K562 (cell line): ENCODE data around the gene MACROD2. TPM values are rescaled to one million over a fixed set of nuclear protein-coding genes. Genes with fewer than 3 reads are reported as not detected.

ENCODE experiments used
- ATAC-seq: fragments of 200-7000 bp; cut with Tn5 transposase; 3 replicates; pipeline ENCODE4 v1.9.1; 2020; ENCODE audit warnings: moderate library complexity
- BruUV-seq: library from RNA; stranded (reverse); fragments of 400-500 nt; replicated peaks from 2 replicates; lab custom pipeline; 2021; lab: Mats Ljungman, UMichigan
- CTCF ChIA-PET: fragments of 300-600 bp; formaldehyde crosslinking; extraction: SDS; loops from one replicate; lab custom pipeline; 2021; ENCODE audit warnings: low intra/inter-chr PET ratio; lab: Yijun Ruan, JAX
- POLR2A ChIA-PET: fragments of 300-600, 350-650 bp; sonication (Branson Sonifier 250); formaldehyde crosslinking; extraction: SDS; loops from one replicate; lab custom pipeline; 2021; ENCODE audit warnings: antibody characterized with exemption, inconsistent platforms; lab: Yijun Ruan, JAX
- DNase-seq, 4 experiments: peaks; one replicate each; pipeline versions ENCODE4 v3.0.0 to v3.0.0-alpha.2; 2011 to 2018; ENCODE audit warnings: low spot score in 3 of 4, mixed read lengths in 3 of 4; ENCODE audit errors: extremely low read depth in 1 of 4
- FAIRE-seq: peaks from 2 replicates; lab custom pipeline; 2011; peaks lifted over from hg19 to GRCh38; lab: Jason Lieb, UNC
- H2AFZ ChIP-seq: 2 replicates; pipeline ENCODE4 v1.6.0; 2011; ENCODE audit warnings: low read depth, low read length, control low read depth, inconsistent platforms
- H3K27ac ChIP-seq: fragments of 200-600 bp; 3 replicates; pipeline ENCODE4 v1.8.0; 2011; ENCODE audit warnings: low read depth, mild to moderate bottlenecking, control low read depth, inconsistent platforms, low read length, moderate library complexity, mixed read lengths; ENCODE audit errors: extremely low read depth
- H3K27me3 ChIP-seq, 2 experiments: fragments of 300-600 bp in 1 of 2; 2 replicates in 1 of 2; 3 replicates in 1 of 2; pipeline versions ENCODE4 v1.6.0 to v1.8.0; 2011; ENCODE audit warnings: inconsistent platforms in 2 of 2, low read length in 2 of 2, mild to moderate bottlenecking in 1 of 2, mixed read lengths in 1 of 2, moderate library complexity in 1 of 2; ENCODE audit not compliant: control insufficient read depth in 2 of 2, insufficient read depth in 2 of 2
- H3K36me3 ChIP-seq: fragments of 300-600 bp; 3 replicates; pipeline ENCODE4 v1.8.0; 2011; ENCODE audit warnings: mild to moderate bottlenecking, low read length, inconsistent platforms; ENCODE audit not compliant: control insufficient read depth, insufficient read depth
- H3K4me1 ChIP-seq, 2 experiments: fragments of 200-600 bp in 1 of 2; replicated peaks in 1 of 2; 2 replicates in 1 of 2; 3 replicates in 1 of 2; pipeline versions ENCODE4 v1.5.1 to v1.8.0; 2011; ENCODE audit warnings: inconsistent platforms in 2 of 2, low read length in 2 of 2, mild to moderate bottlenecking in 1 of 2, mixed read lengths in 1 of 2, moderate library complexity in 1 of 2; ENCODE audit not compliant: control insufficient read depth in 2 of 2, insufficient read depth in 2 of 2
- H3K4me2 ChIP-seq: 2 replicates; pipeline ENCODE4 v1.6.1; 2011; ENCODE audit warnings: low read length, control low read depth, inconsistent platforms, mixed read lengths; ENCODE audit not compliant: insufficient read depth
- H3K4me3 ChIP-seq: fragments of 200-600 bp; sonication (generic), shearing (Covaris generic); 2 replicates; pipeline ENCODE4 v1.5.1; 2016; ENCODE audit warnings: control low read depth, inconsistent platforms
- H3K79me2 ChIP-seq: fragments of 200-600 bp; 3 replicates; pipeline ENCODE4 v1.8.0; 2011; ENCODE audit warnings: low read length, inconsistent platforms; ENCODE audit not compliant: control insufficient read depth, insufficient read depth
- H3K9ac ChIP-seq, 2 experiments: 2 replicates each; pipeline versions ENCODE4 v1.6.0 to v1.6.1; 2011; ENCODE audit warnings: low read depth in 2 of 2, low read length in 2 of 2, control low read depth in 1 of 2, inconsistent platforms in 1 of 2, mild to moderate bottlenecking in 1 of 2, mixed read lengths in 1 of 2; ENCODE audit not compliant: insufficient read depth in 1 of 2
- H3K9me1 ChIP-seq: one replicate; pipeline ENCODE4 v1.6.0; 2011; ENCODE audit warnings: inconsistent platforms, mild to moderate bottlenecking, low read length, moderate library complexity; ENCODE audit not compliant: control insufficient read depth, insufficient read depth
- H3K9me3 ChIP-seq: replicated peaks from 2 replicates; pipeline ENCODE4 v1.5.1; 2011; ENCODE audit warnings: low read depth, low read length, inconsistent platforms; ENCODE audit not compliant: control insufficient read depth, insufficient read depth
- H4K20me1 ChIP-seq: replicated peaks from 2 replicates; pipeline ENCODE4 v1.6.1; 2011; ENCODE audit warnings: low read length, inconsistent platforms, mixed read lengths; ENCODE audit not compliant: control insufficient read depth, insufficient read depth
- BDP1 ChIP-seq: IDR thresholded peaks from 3 replicates; pipeline ENCODE4 v1.6.1; 2011; ENCODE audit not compliant: insufficient read length, insufficient read depth
- BMI1 ChIP-seq: fragments of 150-350 bp; IDR thresholded peaks from 2 replicates; pipeline ENCODE4 v1.6.1; 2014; ENCODE audit warnings: low read length
- FOXA1 ChIP-seq: fragments of 450-650 bp; IDR thresholded peaks from 2 replicates; pipeline ENCODE4 v1.6.1; 2016; ENCODE audit warnings: mild to moderate bottlenecking, borderline replicate concordance
- HMGN3 ChIP-seq: IDR thresholded peaks from 2 replicates; pipeline ENCODE4 v1.6.1; 2011; ENCODE audit warnings: borderline replicate concordance, low read depth, mild to moderate bottlenecking, mixed read lengths, low read length; ENCODE audit not compliant: insufficient read length; ENCODE audit errors: extremely low read depth
- HSF4 ChIP-seq: fragments of 250-450 bp; sonication (Bioruptor Pico); IDR thresholded peaks from 2 replicates; pipeline ENCODE4 v2.1.2; 2022; ENCODE audit warnings: mild to moderate bottlenecking, moderate library complexity, borderline replicate concordance
- NR2F6 ChIP-seq: fragments of 450-650 bp; formaldehyde crosslinking; IDR thresholded peaks from 2 replicates; pipeline ENCODE4 v1.4.0; 2020; ENCODE audit warnings: mild to moderate bottlenecking
- TAL1 ChIP-seq: fragments of 450-650 bp; IDR thresholded peaks from 2 replicates; pipeline ENCODE4 v1.6.1; 2016; ENCODE audit warnings: mild to moderate bottlenecking
- TOE1 ChIP-seq, 2 experiments: fragments of 450-650 bp in 1 of 2; sonication (generic) in 1 of 2; formaldehyde crosslinking in 1 of 2; IDR thresholded peaks; 2 replicates each; pipeline versions ENCODE4 v1.7.1 to v1.8.0; 2016 to 2022; ENCODE audit warnings: borderline replicate concordance in 2 of 2, mild to moderate bottlenecking in 2 of 2, antibody characterized with exemption in 1 of 2, inconsistent platforms in 1 of 2, low read depth in 1 of 2, missing genetic modification reagents in 1 of 2, moderate library complexity in 1 of 2
- ZNF586 ChIP-seq: fragments of 450-650 bp; formaldehyde crosslinking; conservative IDR thresholded peaks from 2 replicates; pipeline ENCODE4 v1.4.0; 2020; ENCODE audit warnings: mild to moderate bottlenecking, moderate library complexity
- WGBS: fragments of 100-300 bp; shearing (Covaris generic); methylation state at CpG from one replicate; pipeline ENCODE4 v1.1.6; 2016; ENCODE audit warnings: low coverage, mixed read lengths; ENCODE audit not compliant: insufficient coverage; ENCODE audit errors: missing lambda C conversion rate; 5-methylcytosine and 5-hydroxymethylcytosine counted together
- in situ Hi-C: fragments of 300-500 bp; cut with MboI; formaldehyde crosslinking; loops from 4 replicates; pipeline ENCODE4 v1.15.0; 2018; ENCODE audit warnings: inconsistent platforms, mixed read lengths
- intact Hi-C: fragments of 100-400 bp; cut with micrococcal nuclease; formaldehyde crosslinking; loops from 2 replicates; pipeline ENCODE4 v1.14.2; 2022
- polyA plus RNA-seq, 8 experiments: library from polyadenylated mRNA; depleted of rRNA in 4 of 8; stranded (reverse) in 5 of 8; unstranded in 3 of 8; fragments of >200 nt; fragmentation: Nextera tagmentation in 2 of 8; fragmentation: Illumina TruSeq in 1 of 8; extraction: Ambion mirVana in 2 of 8; extraction: Trizol in 1 of 8; gene quantifications; 2 replicates each; pipeline versions ENCODE4 v1.2.1 to v1.2.3, GENCODE V29; 2011 to 2014; ENCODE audit warnings: inconsistent platforms in 1 of 8, missing spikeins in 1 of 8
- total RNA-seq, 7 experiments: library from RNA; depleted of rRNA in 6 of 7; stranded (reverse); fragments of >200 nt in 6 of 7; fragmentation: Illumina TruSeq in 2 of 7; extraction: Trizol in 2 of 7; gene quantifications; 2 replicates each; pipeline versions ENCODE4 v1.2.1 to v1.2.3, GENCODE V29; 2011 to 2021; ENCODE audit warnings: low replicate concordance in 1 of 7
- TF ChIP-seq, protein P1 (sequence below): fragments of 450-650 bp; conservative IDR thresholded peaks from 2 replicates; pipeline ENCODE4 v1.6.1; 2016; ENCODE audit warnings: missing genetic modification characterization, low read depth, mild to moderate bottlenecking, missing compliant biosample characterization, moderate library complexity
- TF ChIP-seq, protein P2 (sequence below): fragments of 250-450 bp; sonication (Bioruptor Pico); IDR thresholded peaks from 2 replicates; pipeline ENCODE4 v1.5.0; 2020; ENCODE audit warnings: mild to moderate bottlenecking, borderline replicate concordance

The MACROD2 gene
- total and polyA plus RNA-seq, 9 of the 15 experiments (the other 6 are each of a cell fraction or from before 2014, with no cell fraction given), result not detected

DNA sequence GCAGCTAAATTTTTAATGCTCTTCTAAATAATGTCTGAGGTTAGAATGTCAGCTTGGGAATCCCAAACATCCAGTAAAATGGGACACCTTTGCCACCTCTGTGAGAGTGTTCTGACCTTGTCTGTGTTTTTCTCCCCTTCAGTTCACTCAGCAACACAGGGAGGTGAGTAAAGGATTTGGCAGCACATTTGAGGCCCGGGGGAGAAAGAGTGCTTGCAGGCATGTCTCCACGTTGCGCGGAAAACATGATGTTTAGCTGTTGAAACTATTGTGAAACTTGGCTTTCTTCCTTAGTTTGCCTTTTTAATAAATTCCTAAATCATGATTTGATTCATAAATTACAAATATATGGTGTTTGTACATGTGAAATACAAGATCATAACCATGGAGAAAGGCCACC lies 1049.9 kb downstream of the MACROD2 start (continued):
- TF ChIP-seq, protein P1, sequence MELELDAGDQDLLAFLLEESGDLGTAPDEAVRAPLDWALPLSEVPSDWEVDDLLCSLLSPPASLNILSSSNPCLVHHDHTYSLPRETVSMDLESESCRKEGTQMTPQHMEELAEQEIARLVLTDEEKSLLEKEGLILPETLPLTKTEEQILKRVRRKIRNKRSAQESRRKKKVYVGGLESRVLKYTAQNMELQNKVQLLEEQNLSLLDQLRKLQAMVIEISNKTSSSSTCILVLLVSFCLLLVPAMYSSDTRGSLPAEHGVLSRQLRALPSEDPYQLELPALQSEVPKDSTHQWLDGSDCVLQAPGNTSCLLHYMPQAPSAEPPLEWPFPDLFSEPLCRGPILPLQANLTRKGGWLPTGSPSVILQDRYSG, result no peak
- TF ChIP-seq BMI1, result no peak
- TF ChIP-seq ZNF586 (CRISPR knock-in tag), result no peak

DNA sequence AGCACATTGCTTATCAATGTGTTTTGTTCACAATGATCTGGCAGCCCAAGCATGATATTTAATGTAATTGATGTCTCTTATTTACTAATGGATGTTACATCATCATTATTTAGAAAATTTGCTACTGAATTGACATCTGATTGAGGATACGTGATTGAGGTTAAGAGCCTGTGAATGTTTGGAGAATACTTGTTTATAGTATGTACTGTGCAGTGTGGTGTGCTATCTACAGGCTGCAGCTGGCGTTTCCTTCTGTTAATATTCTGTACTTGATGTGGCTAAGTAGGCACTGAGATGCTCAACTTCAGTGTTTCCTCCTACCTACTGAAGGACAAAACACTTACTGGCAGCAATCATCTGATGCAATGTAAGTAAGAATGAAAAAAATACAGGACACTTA lies 1051.7 kb downstream of the MACROD2 start:
- BruUV-seq, result no TSS peak
- DNase-seq (no peak), ATAC-seq (no peak), FAIRE-seq (no peak)
- no peaks in the 10 kb centered on the region for H3K4me1 ChIP-seq
- ChIA-PET POLR2A (no interaction called here), CTCF (no interaction called here)
- H2AFZ ChIP-seq, result no peak overlapping the region
- no peaks in the 10 kb centered on the region for H3K9me3 ChIP-seq
- no peaks in the 10 kb centered on the region for H3K9me1 ChIP-seq
- H3K36me3 ChIP-seq, result no peaks in the 10 kb centered on the region
- WGBS, result 6% methylated on average over 2 of the region's 2 CpGs
- H3K27me3 ChIP-seq, result no peaks in the 10 kb centered on the region
- in situ Hi-C loops, result no loop called here
- no peaks in the 10 kb centered on the region for H3K79me2 ChIP-seq
- intact Hi-C loops, result no loop called here
- H3K4me3 ChIP-seq, result no peak overlapping the region
- H3K27ac ChIP-seq, result no peak overlapping the region
- H3K4me2 ChIP-seq, result no peak overlapping the region
- H3K9ac ChIP-seq, result no peak overlapping the region
- H4K20me1 ChIP-seq, result no peaks in the 10 kb centered on the region
- TF ChIP-seq BDP1 (no peak), TOE1 (IDR thresholded peaks at IDR 0.05; ENCODE audit: borderline replicate concordance) (no peak), TOE1 (CRISPR knock-in tag; IDR thresholded peaks at IDR 0.05; ENCODE audit: borderline replicate concordance, low read depth) (no peak), HSF4 (CRISPR knock-in tag) (no peak), TAL1 (no peak), HMGN3 (no peak), FOXA1 (no peak), NR2F6 (CRISPR knock-in tag) (no peak)
- TF ChIP-seq, protein P2, sequence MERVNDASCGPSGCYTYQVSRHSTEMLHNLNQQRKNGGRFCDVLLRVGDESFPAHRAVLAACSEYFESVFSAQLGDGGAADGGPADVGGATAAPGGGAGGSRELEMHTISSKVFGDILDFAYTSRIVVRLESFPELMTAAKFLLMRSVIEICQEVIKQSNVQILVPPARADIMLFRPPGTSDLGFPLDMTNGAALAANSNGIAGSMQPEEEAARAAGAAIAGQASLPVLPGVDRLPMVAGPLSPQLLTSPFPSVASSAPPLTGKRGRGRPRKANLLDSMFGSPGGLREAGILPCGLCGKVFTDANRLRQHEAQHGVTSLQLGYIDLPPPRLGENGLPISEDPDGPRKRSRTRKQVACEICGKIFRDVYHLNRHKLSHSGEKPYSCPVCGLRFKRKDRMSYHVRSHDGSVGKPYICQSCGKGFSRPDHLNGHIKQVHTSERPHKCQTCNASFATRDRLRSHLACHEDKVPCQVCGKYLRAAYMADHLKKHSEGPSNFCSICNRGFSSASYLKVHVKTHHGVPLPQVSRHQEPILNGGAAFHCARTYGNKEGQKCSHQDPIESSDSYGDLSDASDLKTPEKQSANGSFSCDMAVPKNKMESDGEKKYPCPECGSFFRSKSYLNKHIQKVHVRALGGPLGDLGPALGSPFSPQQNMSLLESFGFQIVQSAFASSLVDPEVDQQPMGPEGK (CRISPR knock-in tag), result no peak
